B cell (primary cell): ENCODE results near the gene ABCA6. TPM values are rescaled to one million over a fixed set of nuclear protein-coding genes. Genes with fewer than 3 reads are reported as not detected.
A peak's percentile ranks its signal among the peaks of the same experiment; 100 is the strongest.

ENCODE experiments used
- ATAC-seq: fragments of 200-7000 bp; cut with Tn5 transposase; one replicate; pipeline ENCODE4 v1.10.0; 2021; ENCODE audit warnings: low read depth, mild to moderate bottlenecking, moderate number of reproducible peaks, moderate library complexity
- CTCF ChIA-PET: fragments of 350-600 bp; sonication (Branson Sonifier 250); formaldehyde crosslinking; loops from one replicate; lab custom pipeline; 2021; ENCODE audit warnings: antibody characterized with exemption, inconsistent platforms; lab: Charles Lee
- POLR2A ChIA-PET: fragments of 350-600 bp; sonication (Branson Sonifier 250); formaldehyde crosslinking; loops from one replicate; lab custom pipeline; 2021; ENCODE audit warnings: antibody characterized with exemption; lab: Charles Lee
- DNase-seq: peaks from one replicate; pipeline ENCODE4 v3.0.0; 2013
- H2AFZ ChIP-seq: 2 replicates; pipeline ENCODE4 v1.6.1; 2012; ENCODE audit warnings: mild to moderate bottlenecking, low read depth, low read length; ENCODE audit not compliant: insufficient read depth, poor library complexity, severe bottlenecking
- H3K27ac ChIP-seq, 2 donors: 1 replicate in 1 of 2; 2 replicates in 1 of 2; pipeline ENCODE4 v1.5.1; 2012 to 2013; ENCODE audit warnings: low read length in 2 of 2, mild to moderate bottlenecking in 2 of 2, moderate library complexity in 1 of 2
- H3K27me3 ChIP-seq, 4 experiments: fragments of 200-600 bp in 1 of 4; sonication (generic) in 1 of 4; replicated peaks in 1 of 4; 1 replicate in 2 of 4; 2 replicates in 2 of 4; pipeline versions ENCODE4 v1.6.1 to v1.7.0; 2013 to 2016; ENCODE audit warnings: low read length in 3 of 4, mild to moderate bottlenecking in 2 of 4, mixed read lengths in 1 of 4, moderate library complexity in 1 of 4; ENCODE audit not compliant: insufficient read depth in 4 of 4, control insufficient read depth in 3 of 4; ENCODE audit errors: control extremely low read depth in 1 of 4
- H3K36me3 ChIP-seq, 2 experiments: replicated peaks in 1 of 2; 1 replicate in 1 of 2; 2 replicates in 1 of 2; pipeline versions ENCODE4 v1.6.1 to v1.7.1; 2013; ENCODE audit warnings: low read length in 1 of 2; ENCODE audit not compliant: insufficient read depth in 2 of 2, control insufficient read depth in 1 of 2; ENCODE audit errors: control extremely low read depth in 1 of 2, extremely low read depth in 1 of 2
- H3K4me1 ChIP-seq, 2 donors: fragments of 200-600 bp in 1 of 2; sonication (generic) in 1 of 2; 1 replicate in 1 of 2; 2 replicates in 1 of 2; pipeline versions ENCODE4 v1.5.1 to v1.6.1; 2013 to 2017; ENCODE audit warnings: low read length in 2 of 2; ENCODE audit not compliant: control insufficient read depth in 2 of 2, insufficient read depth in 2 of 2
- H3K4me2 ChIP-seq: replicated peaks from 2 replicates; pipeline ENCODE3; 2012; ENCODE audit warnings: mild to moderate bottlenecking, low read depth, low read length; ENCODE audit not compliant: poor library complexity, severe bottlenecking
- H3K4me3 ChIP-seq, 5 experiments: fragments of 200-600 bp in 1 of 5; sonication (generic) in 1 of 5; 1 replicate in 3 of 5; 2 replicates in 2 of 5; pipeline versions ENCODE4 v1.5.1 to v1.7.0; 2011 to 2016; ENCODE audit warnings: low read length in 4 of 5, mild to moderate bottlenecking in 4 of 5, low read depth in 2 of 5, control low read depth in 1 of 5, moderate library complexity in 1 of 5; ENCODE audit not compliant: insufficient read depth in 1 of 5; ENCODE audit errors: control extremely low read depth in 1 of 5, extremely low read depth in 1 of 5
- H3K79me2 ChIP-seq: fragments of 200-600 bp; sonication (generic); one replicate; pipeline ENCODE4 v1.6.0; 2016; ENCODE audit warnings: low read length; ENCODE audit not compliant: control insufficient read depth, insufficient read depth
- H3K9ac ChIP-seq: fragments of 200-600 bp; sonication (generic); 2 replicates; pipeline ENCODE4 v1.6.1; 2017; ENCODE audit warnings: mild to moderate bottlenecking, low read length, moderate library complexity
- H3K9me3 ChIP-seq, 3 donors: one replicate each; pipeline versions ENCODE4 v1.6.1 to v1.7.1; 2013; ENCODE audit warnings: low read length in 2 of 3; ENCODE audit not compliant: control insufficient read depth in 2 of 3, insufficient read depth in 1 of 3; ENCODE audit errors: control extremely low read depth in 1 of 3
- H4K20me1 ChIP-seq: 2 replicates; pipeline ENCODE4 v1.6.0; 2012; ENCODE audit warnings: mild to moderate bottlenecking, low read length; ENCODE audit not compliant: insufficient read depth, control insufficient read depth, poor library complexity, severe bottlenecking
- H3K27ac Mint-ChIP-seq: one replicate; pipeline ENCODE4 v1.8.0; 2021; ENCODE audit warnings: mixed read lengths
- H3K27me3 Mint-ChIP-seq: one replicate; pipeline ENCODE4 v1.8.0; 2021; ENCODE audit warnings: mixed read lengths
- H3K4me1 Mint-ChIP-seq: one replicate; pipeline ENCODE4 v1.8.0; 2021; ENCODE audit warnings: mixed read lengths
- H3K4me3 Mint-ChIP-seq: one replicate; pipeline ENCODE4 v1.8.0; 2021; ENCODE audit warnings: mixed read lengths
- H3K9me3 Mint-ChIP-seq: one replicate; pipeline ENCODE4 v1.8.0; 2022; ENCODE audit warnings: mixed read lengths; ENCODE audit not compliant: insufficient read depth
- EZH2 ChIP-seq: IDR thresholded peaks from 2 replicates; pipeline ENCODE4 v1.6.1; 2012; ENCODE audit warnings: borderline replicate concordance, low read depth, mild to moderate bottlenecking, moderate library complexity, low read length; ENCODE audit not compliant: insufficient read depth, poor library complexity, severe bottlenecking
- WGBS: methylation state at CpG from one replicate; pipeline ENCODE4 v1.1.5; 2013; ENCODE audit warnings: missing lambda C conversion rate; ENCODE audit not compliant: insufficient coverage; 5-methylcytosine and 5-hydroxymethylcytosine counted together
- intact Hi-C: fragments of 100-400 bp; cut with micrococcal nuclease; formaldehyde crosslinking; loops from one replicate; pipeline ENCODE4 v1.10.0; 2022
- polyA plus RNA-seq: library from polyadenylated mRNA; depleted of rRNA; stranded (reverse); fragments of >200 nt; gene quantifications from 2 replicates; pipeline ENCODE4 v1.2.3, GENCODE V29; 2012
- total RNA-seq, 2 donors: library from RNA; stranded (reverse); fragments of 120-200 nt in 1 of 2; gene quantifications; 1 replicate in 1 of 2; 2 replicates in 1 of 2; pipeline versions ENCODE4 v1.2.3 to v1.2.4, GENCODE V29; 2013 to 2022
- TF ChIP-seq, protein P1 (sequence below): fragments of 200-600 bp; IDR thresholded peaks from one replicate; pipeline ENCODE4 v1.8.0; 2022; ENCODE audit warnings: antibody characterized with exemption, mild to moderate bottlenecking

ABCA6 gene
- total and polyA plus RNA-seq, 2 donors (not counting 1 experiment from before 2014, with no cell fraction given), result 0.18 to 1.4 TPM

GRCh38 chr17:69062860-69063581 is 78.7 kb downstream of the ABCA6 start:
- DNase-seq (no peak), ATAC-seq (no peak)
- no peak overlapping the region for H2AFZ ChIP-seq
- H3K4me1 Mint-ChIP-seq, result peaks cover 25% of the 10 kb centered on the region
- no peak overlapping the region for H3K27ac ChIP-seq
- ChIA-PET CTCF (interaction anchor here (0.7 kb wide), 1 partner anchor 20 kb away, joined by 3 read pairs; no protein-coding TSS in a partner anchor), POLR2A (no interaction called here)
- TF ChIP-seq, protein P1, sequence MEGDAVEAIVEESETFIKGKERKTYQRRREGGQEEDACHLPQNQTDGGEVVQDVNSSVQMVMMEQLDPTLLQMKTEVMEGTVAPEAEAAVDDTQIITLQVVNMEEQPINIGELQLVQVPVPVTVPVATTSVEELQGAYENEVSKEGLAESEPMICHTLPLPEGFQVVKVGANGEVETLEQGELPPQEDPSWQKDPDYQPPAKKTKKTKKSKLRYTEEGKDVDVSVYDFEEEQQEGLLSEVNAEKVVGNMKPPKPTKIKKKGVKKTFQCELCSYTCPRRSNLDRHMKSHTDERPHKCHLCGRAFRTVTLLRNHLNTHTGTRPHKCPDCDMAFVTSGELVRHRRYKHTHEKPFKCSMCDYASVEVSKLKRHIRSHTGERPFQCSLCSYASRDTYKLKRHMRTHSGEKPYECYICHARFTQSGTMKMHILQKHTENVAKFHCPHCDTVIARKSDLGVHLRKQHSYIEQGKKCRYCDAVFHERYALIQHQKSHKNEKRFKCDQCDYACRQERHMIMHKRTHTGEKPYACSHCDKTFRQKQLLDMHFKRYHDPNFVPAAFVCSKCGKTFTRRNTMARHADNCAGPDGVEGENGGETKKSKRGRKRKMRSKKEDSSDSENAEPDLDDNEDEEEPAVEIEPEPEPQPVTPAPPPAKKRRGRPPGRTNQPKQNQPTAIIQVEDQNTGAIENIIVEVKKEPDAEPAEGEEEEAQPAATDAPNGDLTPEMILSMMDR, result no peak
- intact Hi-C loops, result no loop called here
- H3K4me3 ChIP-seq, result no peak overlapping the region
- no peaks in the 10 kb centered on the region for H3K79me2 ChIP-seq
- WGBS, result 83% methylated on average over 2 of the region's 4 CpGs
- H3K27ac Mint-ChIP-seq, result no peak overlapping the region
- no peaks in the 10 kb centered on the region for H3K36me3 ChIP-seq
- no peaks in the 10 kb centered on the region for H3K9me3 Mint-ChIP-seq
- H3K4me3 Mint-ChIP-seq, result no peak overlapping the region
- H3K4me2 ChIP-seq, result no peak overlapping the region
- H3K9ac ChIP-seq, result no peak overlapping the region
- H3K9me3 ChIP-seq, result no peaks in the 10 kb centered on the region
- no peaks in the 10 kb centered on the region for H3K27me3 Mint-ChIP-seq
- no peaks in the 10 kb centered on the region for H4K20me1 ChIP-seq
- H3K27me3 ChIP-seq, result no peaks in the 10 kb centered on the region
- peaks cover 5 to 6% of the 10 kb centered on the region in 2 donors for H3K4me1 ChIP-seq

DNA sequence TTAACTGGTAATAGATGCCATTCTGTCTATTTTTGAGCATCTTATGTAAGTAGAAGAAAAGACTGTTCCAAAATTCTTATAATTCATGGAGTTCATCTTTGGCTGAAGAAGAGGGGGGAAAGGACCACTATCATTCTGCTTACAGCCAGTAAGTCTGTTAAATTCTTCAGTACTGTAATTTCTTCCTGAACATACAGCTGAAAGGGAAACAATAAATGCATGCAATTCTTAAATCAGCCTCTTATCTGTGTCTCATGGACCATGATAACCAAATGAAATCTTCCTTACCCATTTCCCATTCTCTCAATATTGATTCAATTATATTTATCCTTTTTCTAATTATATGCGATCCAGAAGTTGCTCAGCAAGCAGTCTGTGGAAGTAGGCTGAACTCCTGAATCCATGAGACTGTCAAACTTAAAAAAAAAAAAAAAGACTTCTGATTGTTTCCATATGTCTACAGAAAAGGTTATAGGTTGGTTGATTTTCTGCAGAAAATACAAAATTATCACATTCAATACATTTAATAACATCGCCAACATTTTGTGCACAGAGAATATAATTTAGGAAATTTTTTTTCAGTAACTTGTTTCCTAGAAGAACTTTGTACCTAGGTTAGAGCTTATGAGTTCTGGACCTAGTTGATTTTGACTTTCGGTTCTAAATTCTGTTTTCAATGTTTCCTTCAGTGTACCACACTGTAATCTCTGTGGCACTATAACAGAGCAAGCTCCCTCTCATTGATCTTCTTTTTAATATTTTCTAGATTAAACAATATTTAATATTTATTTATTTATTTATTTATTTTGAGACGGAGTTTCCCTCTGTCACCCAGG is 79.8 kb downstream of the ABCA6 start:
- TF ChIP-seq, protein P1, result no peak
- TF ChIP-seq EZH2, result no peak
- Histone ChIP-seq H3K27ac (no peak overlapping the region), H4K20me1 (no peaks in the 10 kb centered on the region), H3K27me3 (no peaks in the 10 kb centered on the region), H2AFZ (peak overlapping the region; percentile 12), H3K4me2 (no peak overlapping the region), H3K79me2 (no peaks in the 10 kb centered on the region), H3K36me3 (no peaks in the 10 kb centered on the region), H3K4me3 (no peak overlapping the region), H3K9ac (no peak overlapping the region), H3K9me3 (no peaks in the 10 kb centered on the region), H3K4me1 (peaks cover 5 to 6% of the 10 kb centered on the region in 2 donors)
- Mint-ChIP-seq H3K27ac (no peak overlapping the region), H3K4me3 (no peak overlapping the region), H3K9me3 (peaks cover under 1% of the 10 kb centered on the region), H3K27me3 (no peaks in the 10 kb centered on the region), H3K4me1 (peaks cover 17% of the 10 kb centered on the region)
- no peak for ATAC-seq
- DNase-seq, result no peak
- CTCF ChIA-PET, result no interaction called here
- intact Hi-C loops, result no loop called here
- POLR2A ChIA-PET, result interaction anchor here (0.7 kb wide), 1 partner anchor 527 kb away, joined by 3 read pairs; no protein-coding TSS in a partner anchor
- no CpG with 5 or more reads among the region's 4 CpGs for WGBS
